ENCODE data around the gene NARS2.
"Not testable (repeated sequence)": the region's sequence is repeated elsewhere in the genome, so short reads cannot be mapped to it uniquely, and the experiment has no call there.

NARS2 gene

GRCh38 chr11:78612721-78613377 lies 38.2 kb upstream of the NARS2 start:
- Histone ChIP-seq H3K36me3 (ENCODE audit: control insufficient read depth, insufficient read depth, low read length) (no peaks in the 10 kb centered on the region), H3K27me3 (replicated peaks; ENCODE audit: control insufficient read depth, insufficient read depth, low read length) (0 out of 2 replicates have a peak, but pooled peaks cover 1% of the 10 kb centered on the region), H3K4me3 (replicated peaks; ENCODE audit: low read depth, low read length) (no peak overlapping the region)
- DNase-seq (ENCODE audit: extremely low read depth, insufficient read length), result no peak
- TF ChIP-seq CTCF (IDR thresholded peaks at IDR 0.05; ENCODE audit: insufficient read depth, low read length, poor library complexity, severe bottlenecking), result no peak

GRCh38 chr11:78609321-78609720 lies 34.7 kb upstream of the NARS2 start:
- H3K4me3 ChIP-seq (replicated peaks; ENCODE audit: low read depth, low read length); H3K27me3 ChIP-seq (replicated peaks; ENCODE audit: control insufficient read depth, insufficient read depth, low read length); H3K36me3 ChIP-seq (ENCODE audit: control insufficient read depth, insufficient read depth, low read length); DNase-seq (ENCODE audit: extremely low read depth, insufficient read length): not testable (repeated sequence)

GRCh38 chr11:78607696-78608095 lies 33.0 kb upstream of the NARS2 start:
- Histone ChIP-seq H3K4me3 (replicated peaks; ENCODE audit: low read depth, low read length) (no peak overlapping the region), H3K27me3 (replicated peaks; ENCODE audit: control insufficient read depth, insufficient read depth, low read length) (0 out of 2 replicates have a peak, but pooled peaks cover 1% of the 10 kb centered on the region), H3K36me3 (ENCODE audit: control insufficient read depth, insufficient read depth, low read length) (no peaks in the 10 kb centered on the region)
- no peak for TF ChIP-seq CTCF (IDR thresholded peaks at IDR 0.05; ENCODE audit: insufficient read depth, low read length, poor library complexity, severe bottlenecking)
- DNase-seq (ENCODE audit: extremely low read depth, insufficient read length), result no peak

GRCh38 chr11:78606667-78607066 lies 32.0 kb upstream of the NARS2 start:
- Histone ChIP-seq H3K27me3 (replicated peaks; ENCODE audit: control insufficient read depth, insufficient read depth, low read length) (0 out of 2 replicates have a peak, but pooled peaks cover 1% of the 10 kb centered on the region), H3K4me3 (replicated peaks; ENCODE audit: low read depth, low read length) (no peak overlapping the region), H3K36me3 (ENCODE audit: control insufficient read depth, insufficient read depth, low read length) (no peaks in the 10 kb centered on the region)
- no peak for TF ChIP-seq CTCF (IDR thresholded peaks at IDR 0.05; ENCODE audit: insufficient read depth, low read length, poor library complexity, severe bottlenecking)
- DNase-seq (ENCODE audit: extremely low read depth, insufficient read length), result no peak

- no peak overlapping the region for H3K4me3 ChIP-seq (replicated peaks; ENCODE audit: low read depth, low read length)
- no peaks in the 10 kb centered on the region for H3K36me3 ChIP-seq (ENCODE audit: control insufficient read depth, insufficient read depth, low read length)
- DNase-seq (ENCODE audit: extremely low read depth, insufficient read length), result no peak
- no peak for TF ChIP-seq CTCF (IDR thresholded peaks at IDR 0.05; ENCODE audit: insufficient read depth, low read length, poor library complexity, severe bottlenecking)
- H3K27me3 ChIP-seq (replicated peaks; ENCODE audit: control insufficient read depth, insufficient read depth, low read length), result no peaks in the 10 kb centered on the region
Measured at GRCh38 chr11:78605296-78605695, 30.6 kb upstream of the NARS2 start.

GRCh38 chr11:78603792-78604191 lies 29.1 kb upstream of the NARS2 start:
- Histone ChIP-seq H3K36me3 (ENCODE audit: control insufficient read depth, insufficient read depth, low read length) (no peaks in the 10 kb centered on the region), H3K27me3 (replicated peaks; ENCODE audit: control insufficient read depth, insufficient read depth, low read length) (no peaks in the 10 kb centered on the region), H3K4me3 (replicated peaks; ENCODE audit: low read depth, low read length) (no peak overlapping the region)
- no peak for TF ChIP-seq CTCF (IDR thresholded peaks at IDR 0.05; ENCODE audit: insufficient read depth, low read length, poor library complexity, severe bottlenecking)
- no peak for DNase-seq (ENCODE audit: extremely low read depth, insufficient read length)

GRCh38 chr11:78602771-78603170 lies 28.1 kb upstream of the NARS2 start:
- H3K4me3 ChIP-seq (replicated peaks; ENCODE audit: low read depth, low read length); DNase-seq (ENCODE audit: extremely low read depth, insufficient read length); H3K27me3 ChIP-seq (replicated peaks; ENCODE audit: control insufficient read depth, insufficient read depth, low read length); H3K36me3 ChIP-seq (ENCODE audit: control insufficient read depth, insufficient read depth, low read length): not testable (repeated sequence)

GRCh38 chr11:78601066-78601465 lies 26.4 kb upstream of the NARS2 start:
- H3K27me3 ChIP-seq (replicated peaks; ENCODE audit: control insufficient read depth, insufficient read depth, low read length); H3K36me3 ChIP-seq (ENCODE audit: control insufficient read depth, insufficient read depth, low read length); H3K4me3 ChIP-seq (replicated peaks; ENCODE audit: low read depth, low read length): not testable (repeated sequence)

GRCh38 chr11:78597579-78597978 lies 22.9 kb upstream of the NARS2 start:
- DNase-seq (ENCODE audit: extremely low read depth, insufficient read length); H3K4me3 ChIP-seq (replicated peaks; ENCODE audit: low read depth, low read length); H3K36me3 ChIP-seq (ENCODE audit: control insufficient read depth, insufficient read depth, low read length); H3K27me3 ChIP-seq (replicated peaks; ENCODE audit: control insufficient read depth, insufficient read depth, low read length): not testable (repeated sequence)

More at GRCh38 chr11:78601066-78601465, 26.4 kb upstream of the NARS2 start:
- not testable (repeated sequence) for DNase-seq (ENCODE audit: extremely low read depth, insufficient read length)
